Colonic mucosa (tissue), 4 donors: ENCODE results near the gene OBSCN. TPM values are rescaled to one million over a fixed set of nuclear protein-coding genes. Genes with fewer than 3 reads are reported as not detected.

Experiments used
- DNase-seq: peaks from one replicate; pipeline ENCODE4 v3.0.0-alpha.2; 2020
- H3K27ac ChIP-seq: fragments of 200-600 bp; one replicate; pipeline ENCODE4 v1.8.0; 2021
- H3K27me3 ChIP-seq: fragments of 200-600 bp; one replicate; pipeline ENCODE4 v1.8.0; 2021
- H3K36me3 ChIP-seq: fragments of 200-600 bp; one replicate; pipeline ENCODE4 v1.8.0; 2021
- H3K4me1 ChIP-seq: fragments of 200-600 bp; one replicate; pipeline ENCODE4 v1.8.0; 2021; ENCODE audit warnings: mild to moderate bottlenecking
- H3K4me3 ChIP-seq: fragments of 200-600 bp; one replicate; pipeline ENCODE4 v1.8.0; 2021
- H3K9ac ChIP-seq, 2 donors: one replicate each; pipeline ENCODE4 v1.7.0; 2013; ENCODE audit warnings: control low read depth in 2 of 2, low read depth in 2 of 2, low read length in 2 of 2
- H3K9me3 ChIP-seq: fragments of 200-600 bp; one replicate; pipeline ENCODE4 v1.8.0; 2021
- intact Hi-C: fragments of 100-400 bp; cut with DNase I; formaldehyde crosslinking; loops from one replicate; pipeline ENCODE4 v1.14.1; 2022
- total RNA-seq, 2 donors: library from RNA; stranded (reverse); fragmentation: NEBNext Ultra II Directional in 1 of 2; extraction: Animal tissue kit (Norgen Biotek cat#: 25700) in 1 of 2; gene quantifications; one replicate each; pipeline ENCODE4 v1.2.1, GENCODE V29; 2021
- TF ChIP-seq, protein P1 (sequence below): fragments of 200-600 bp; IDR thresholded peaks from one replicate; pipeline ENCODE4 v1.8.0; 2022; ENCODE audit warnings: antibody characterized with exemption, mild to moderate bottlenecking
- donor health status: healthy.
- donor health status: DM: no; HTN: no; CAD: no.
- donor health status: DM: no; HTN: no; CAD: no.

Gene OBSCN
- total RNA-seq, 2 donors from 2014 or later = 3.6 to 7.9 TPM

DNA sequence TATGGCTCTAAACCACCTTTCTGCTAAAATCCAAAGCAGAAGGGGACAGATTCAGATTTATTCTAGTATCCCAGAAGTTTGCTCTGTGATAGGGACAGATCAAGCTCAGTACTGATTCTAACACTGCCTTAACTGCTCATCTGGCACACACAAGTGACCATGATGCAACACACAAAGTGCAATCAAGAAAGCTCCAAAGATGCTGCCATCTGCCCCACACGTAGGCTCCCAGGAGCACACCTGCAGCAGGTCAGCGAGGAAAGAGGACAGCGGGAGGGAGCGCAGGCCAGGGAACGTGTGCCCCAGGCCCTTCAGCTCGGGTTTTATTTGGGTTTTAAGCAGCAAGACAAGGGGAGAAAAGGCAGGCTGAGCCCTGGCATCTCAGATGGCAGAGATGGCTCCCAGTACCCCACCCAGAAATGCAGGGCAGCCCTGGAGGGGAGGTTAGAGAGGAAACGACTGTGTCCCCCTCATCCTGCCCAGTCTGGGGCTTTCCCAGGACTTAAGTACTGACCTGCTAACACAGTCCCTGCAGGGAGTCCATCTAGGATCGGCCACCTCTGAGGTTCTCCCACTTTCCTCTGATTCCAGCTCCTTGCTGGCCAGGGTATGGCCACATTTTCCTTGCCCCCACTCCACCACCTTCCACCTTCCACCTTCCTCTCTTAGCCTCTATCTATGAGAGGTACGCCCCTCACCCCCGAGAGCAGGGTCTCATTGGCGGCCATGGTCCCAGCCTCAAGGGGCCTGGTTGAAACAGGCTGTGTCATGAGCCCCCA, 197.5 kb downstream of the OBSCN start:
- H3K9me3 ChIP-seq = no peaks in the 10 kb centered on the region
- DNase-seq = no peak
- peak overlapping the region; percentile 69 for H3K4me3 ChIP-seq
- H3K9ac ChIP-seq = peak overlapping the region; percentile 60 to 91
- intact Hi-C loops = loop anchor here (5.0 kb wide), 1 partner anchor 52 kb away; a partner anchor contains a TSS
- no peak overlapping the region for H3K27ac ChIP-seq
- no peaks in the 10 kb centered on the region for H3K36me3 ChIP-seq
- TF ChIP-seq, protein P1, sequence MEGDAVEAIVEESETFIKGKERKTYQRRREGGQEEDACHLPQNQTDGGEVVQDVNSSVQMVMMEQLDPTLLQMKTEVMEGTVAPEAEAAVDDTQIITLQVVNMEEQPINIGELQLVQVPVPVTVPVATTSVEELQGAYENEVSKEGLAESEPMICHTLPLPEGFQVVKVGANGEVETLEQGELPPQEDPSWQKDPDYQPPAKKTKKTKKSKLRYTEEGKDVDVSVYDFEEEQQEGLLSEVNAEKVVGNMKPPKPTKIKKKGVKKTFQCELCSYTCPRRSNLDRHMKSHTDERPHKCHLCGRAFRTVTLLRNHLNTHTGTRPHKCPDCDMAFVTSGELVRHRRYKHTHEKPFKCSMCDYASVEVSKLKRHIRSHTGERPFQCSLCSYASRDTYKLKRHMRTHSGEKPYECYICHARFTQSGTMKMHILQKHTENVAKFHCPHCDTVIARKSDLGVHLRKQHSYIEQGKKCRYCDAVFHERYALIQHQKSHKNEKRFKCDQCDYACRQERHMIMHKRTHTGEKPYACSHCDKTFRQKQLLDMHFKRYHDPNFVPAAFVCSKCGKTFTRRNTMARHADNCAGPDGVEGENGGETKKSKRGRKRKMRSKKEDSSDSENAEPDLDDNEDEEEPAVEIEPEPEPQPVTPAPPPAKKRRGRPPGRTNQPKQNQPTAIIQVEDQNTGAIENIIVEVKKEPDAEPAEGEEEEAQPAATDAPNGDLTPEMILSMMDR = no peak
- H3K27me3 ChIP-seq = no peaks in the 10 kb centered on the region
- H3K4me1 ChIP-seq = peaks cover 15% of the 10 kb centered on the region

DNA sequence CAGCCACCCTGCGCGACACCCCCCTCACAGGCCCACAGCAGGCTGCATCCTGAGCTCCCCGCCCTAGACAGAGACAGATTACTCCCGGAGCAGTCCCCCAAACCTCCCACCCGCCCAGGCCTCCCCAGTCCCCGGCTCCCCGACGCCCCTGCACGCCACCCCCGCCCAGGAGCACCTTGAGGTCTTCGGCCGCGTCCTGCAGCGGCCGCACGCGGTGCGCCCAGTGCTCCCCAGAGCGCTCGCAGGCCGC, 198.1 kb downstream of the OBSCN start:
- H3K4me3 ChIP-seq = peak overlapping the region; percentile 69
- H3K27me3 ChIP-seq = no peaks in the 10 kb centered on the region
- TF ChIP-seq, protein P1 = no peak
- intact Hi-C loops = loop anchor here (5.0 kb wide), 1 partner anchor 51 kb away; a partner anchor contains a TSS
- H3K4me1 ChIP-seq = peaks cover 15% of the 10 kb centered on the region
- no peak for DNase-seq
- H3K27ac ChIP-seq = peak overlapping the region; percentile 93
- no peaks in the 10 kb centered on the region for H3K9me3 ChIP-seq
- peak overlapping the region; percentile 91 to 95 for H3K9ac ChIP-seq
- H3K36me3 ChIP-seq = no peaks in the 10 kb centered on the region

DNA sequence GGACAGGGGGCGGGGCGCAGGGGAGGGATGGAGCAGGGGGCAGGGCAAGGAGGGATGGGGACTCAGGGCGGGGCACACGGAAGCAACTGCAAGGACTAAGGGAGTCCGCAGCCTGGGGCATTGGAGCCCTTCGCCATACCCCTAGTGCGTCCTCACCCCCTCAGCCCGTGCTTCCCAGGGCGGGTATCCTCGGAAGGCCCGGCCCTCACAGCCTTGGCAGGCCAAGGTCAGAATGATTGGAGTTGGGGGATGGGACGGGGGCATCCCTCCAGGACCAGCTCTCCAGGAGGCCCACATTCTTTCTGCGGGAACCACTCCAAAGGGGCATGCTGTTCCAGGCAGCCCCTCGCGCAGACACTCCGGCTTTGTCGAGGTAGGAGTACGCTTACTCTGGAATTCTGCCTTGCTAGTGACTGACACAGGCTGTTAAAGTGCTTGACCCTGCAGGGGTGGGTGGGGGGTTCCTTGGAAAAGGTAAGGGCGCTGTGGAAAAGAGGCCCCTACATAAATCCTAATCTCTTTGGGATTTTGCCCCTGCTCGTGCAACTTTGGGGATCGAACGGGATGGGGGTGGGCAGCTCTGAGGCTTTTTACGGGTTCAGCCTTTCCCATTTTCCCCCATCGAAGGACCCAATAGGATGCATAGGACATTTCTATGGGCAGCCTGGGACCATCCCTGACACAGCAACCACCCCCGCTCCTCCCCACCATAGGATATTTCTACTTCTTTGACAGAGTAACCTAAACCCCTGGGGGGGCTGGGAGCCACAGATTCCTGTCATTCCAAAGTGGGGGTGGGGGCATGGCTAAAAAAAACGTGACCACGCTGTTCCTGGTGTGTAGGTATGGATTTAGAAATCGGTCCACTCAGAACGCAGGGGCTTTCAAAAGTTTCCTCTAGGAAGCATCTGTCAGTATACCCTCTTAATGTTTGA, 199.5 kb downstream of the OBSCN start:
- H3K4me1 ChIP-seq = peaks cover 15% of the 10 kb centered on the region
- H3K9me3 ChIP-seq = no peaks in the 10 kb centered on the region
- peak overlapping the region; percentile 77 for H3K27ac ChIP-seq
- peak overlapping the region; percentile 69 for H3K4me3 ChIP-seq
- no peak for DNase-seq
- H3K36me3 ChIP-seq = no peaks in the 10 kb centered on the region
- intact Hi-C loops = loop anchor here (5.0 kb wide), 1 partner anchor 50 kb away; a partner anchor contains a TSS
- peak overlapping the region; percentile 52 to 92 for H3K9ac ChIP-seq
- no peaks in the 10 kb centered on the region for H3K27me3 ChIP-seq
- TF ChIP-seq, protein P1 = no peak

DNA sequence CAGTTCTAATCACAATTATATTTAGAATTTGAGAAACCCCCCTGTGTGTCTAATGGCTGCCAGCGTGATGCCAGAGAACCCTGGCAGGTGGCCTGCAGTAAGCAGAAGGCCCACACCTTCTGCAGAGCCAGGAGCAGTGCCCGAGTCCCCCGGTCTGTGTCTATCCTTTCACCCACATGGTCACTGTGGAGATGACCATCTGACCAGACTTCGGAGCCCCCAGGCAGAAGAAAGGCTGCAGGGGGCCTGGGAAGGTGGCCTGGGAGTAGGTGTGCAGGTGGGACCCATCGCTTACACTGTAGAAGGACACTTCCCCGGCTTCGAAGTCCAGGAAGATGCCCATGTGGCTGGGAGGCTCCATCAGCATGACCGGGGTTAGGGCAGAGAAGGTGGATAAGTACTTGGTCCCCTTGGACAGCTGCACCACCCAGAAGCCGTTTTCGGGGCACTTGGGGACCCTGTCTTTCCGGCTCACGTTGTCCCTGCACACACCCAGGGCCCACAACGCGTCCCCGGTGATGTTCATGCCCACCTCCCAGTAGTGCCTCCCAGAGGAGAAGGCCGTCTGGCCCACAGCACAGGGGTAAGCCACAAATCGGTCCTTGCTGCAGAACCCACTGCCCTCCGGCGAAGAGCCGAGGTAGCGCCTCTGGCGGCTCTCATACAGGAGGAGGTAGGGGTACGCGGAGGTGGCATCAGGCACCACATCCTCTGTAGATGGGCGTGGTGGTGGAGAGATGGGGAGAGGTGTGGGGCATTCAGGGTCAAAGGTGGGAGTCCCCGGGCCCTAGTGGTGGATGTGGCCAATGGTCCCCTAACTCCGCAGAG, 200.4 kb downstream of the OBSCN start:
- Histone ChIP-seq H3K9me3 (no peaks in the 10 kb centered on the region), H3K36me3 (no peaks in the 10 kb centered on the region)

More for the DNA sequence above, 200.4 kb downstream of the OBSCN start:
- no peak overlapping the region for H3K4me3 ChIP-seq
- H3K9ac ChIP-seq = no peak overlapping the region
- intact Hi-C loops = loop anchor here (5.0 kb wide), 1 partner anchor 49 kb away; a partner anchor contains a TSS
- peaks cover 15% of the 10 kb centered on the region for H3K4me1 ChIP-seq
- no peak overlapping the region for H3K27ac ChIP-seq
- H3K27me3 ChIP-seq = no peaks in the 10 kb centered on the region
- no peak for DNase-seq
- TF ChIP-seq, protein P1 = no peak
